H1 (cell line): ENCODE data around the gene RPGRIP1.

Experiments
- BRCA1 ChIP-seq: IDR thresholded peaks from 2 replicates; pipeline ENCODE4 v1.6.1; 2012; ENCODE audit warnings: low read depth, low read length, improper control_type of control experiment
- CEBPB ChIP-seq: IDR thresholded peaks from 2 replicates; pipeline ENCODE4 v1.6.1; 2012; ENCODE audit warnings: low read depth, low read length
- CREB1 ChIP-seq: IDR thresholded peaks from 2 replicates; pipeline ENCODE4 v1.6.1; 2012; ENCODE audit warnings: inconsistent platforms
- EZH2 ChIP-seq: fragments of 200-600 bp; sonication (generic); IDR thresholded peaks from 2 replicates; pipeline ENCODE4 v1.7.1; 2012; ENCODE audit warnings: low read depth, mild to moderate bottlenecking, moderate library complexity, low read length, inconsistent platforms; ENCODE audit not compliant: severe bottlenecking
- POLR2A ChIP-seq, 2 experiments: IDR thresholded peaks; 1 replicate in 1 of 2; 2 replicates in 1 of 2; pipeline ENCODE4 v1.6.1; 2011; ENCODE audit warnings: low read depth in 2 of 2, low read length in 2 of 2, mild to moderate bottlenecking in 2 of 2; ENCODE audit errors: control extremely low read depth in 1 of 2
- POLR2AphosphoS5 ChIP-seq: IDR thresholded peaks from 2 replicates; pipeline ENCODE4 v1.6.1; 2011; ENCODE audit warnings: low read depth, low read length
- TF ChIP-seq, protein P1 (sequence below), 3 experiments: IDR thresholded peaks; 1 replicate in 2 of 3; 2 replicates in 1 of 3; pipeline versions ENCODE4 v1.5.1 to v1.6.1; 2011; ENCODE audit warnings: low read length in 3 of 3, mild to moderate bottlenecking in 3 of 3, inconsistent platforms in 2 of 3, low read depth in 1 of 3, moderate library complexity in 1 of 3; ENCODE audit not compliant: insufficient read depth in 1 of 3; ENCODE audit errors: control extremely low read depth in 1 of 3

DNA sequence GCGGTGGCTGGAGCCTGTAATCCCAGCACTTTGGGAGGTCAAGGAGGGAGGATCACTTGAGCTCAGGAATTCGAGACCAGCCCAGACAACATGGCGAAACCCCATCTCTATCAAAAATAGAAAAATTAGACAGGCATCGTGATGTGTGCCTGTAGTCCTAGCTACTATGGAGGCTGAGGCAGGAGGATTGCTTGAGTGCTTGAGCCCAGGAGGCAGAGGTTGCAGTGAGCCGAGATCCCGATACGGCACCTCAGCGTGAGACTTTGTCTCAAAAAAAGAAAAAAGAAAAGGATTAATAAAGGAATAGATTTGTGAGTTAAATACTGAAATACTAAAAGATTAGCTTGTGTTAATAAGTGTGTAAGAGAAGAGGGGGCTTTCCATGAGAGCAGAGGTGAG is 29.4 kb downstream of the RPGRIP1 start:
- no peak for TF ChIP-seq CEBPB
- no peak for TF ChIP-seq POLR2AphosphoS5
- TF ChIP-seq, protein P1, sequence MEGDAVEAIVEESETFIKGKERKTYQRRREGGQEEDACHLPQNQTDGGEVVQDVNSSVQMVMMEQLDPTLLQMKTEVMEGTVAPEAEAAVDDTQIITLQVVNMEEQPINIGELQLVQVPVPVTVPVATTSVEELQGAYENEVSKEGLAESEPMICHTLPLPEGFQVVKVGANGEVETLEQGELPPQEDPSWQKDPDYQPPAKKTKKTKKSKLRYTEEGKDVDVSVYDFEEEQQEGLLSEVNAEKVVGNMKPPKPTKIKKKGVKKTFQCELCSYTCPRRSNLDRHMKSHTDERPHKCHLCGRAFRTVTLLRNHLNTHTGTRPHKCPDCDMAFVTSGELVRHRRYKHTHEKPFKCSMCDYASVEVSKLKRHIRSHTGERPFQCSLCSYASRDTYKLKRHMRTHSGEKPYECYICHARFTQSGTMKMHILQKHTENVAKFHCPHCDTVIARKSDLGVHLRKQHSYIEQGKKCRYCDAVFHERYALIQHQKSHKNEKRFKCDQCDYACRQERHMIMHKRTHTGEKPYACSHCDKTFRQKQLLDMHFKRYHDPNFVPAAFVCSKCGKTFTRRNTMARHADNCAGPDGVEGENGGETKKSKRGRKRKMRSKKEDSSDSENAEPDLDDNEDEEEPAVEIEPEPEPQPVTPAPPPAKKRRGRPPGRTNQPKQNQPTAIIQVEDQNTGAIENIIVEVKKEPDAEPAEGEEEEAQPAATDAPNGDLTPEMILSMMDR (IDR thresholded peaks at IDR 0.05; ENCODE audit: control extremely low read depth in 1 of 3, insufficient read depth in 1 of 3, low read depth in 1 of 3, low read length in 3 of 3), result no peak
- no peak for TF ChIP-seq CREB1
- no peak for TF ChIP-seq BRCA1
- TF ChIP-seq EZH2, result no peak
- TF ChIP-seq POLR2A (IDR thresholded peaks at IDR 0.05; ENCODE audit: control extremely low read depth in 1 of 2, low read depth in 2 of 2, low read length in 2 of 2), result no peak
